MCF 10A (cell line): Measurements from ENCODE around the gene ARL8A. TPM values are rescaled to one million over a fixed set of nuclear protein-coding genes. Genes with fewer than 3 reads are reported as not detected.

ENCODE experiments used
- BruUV-seq: library from RNA; stranded (reverse); fragments of 400-500 nt; replicated peaks from 2 replicates; lab custom pipeline; 2021; lab: Mats Ljungman, UMichigan
- CTCF ChIA-PET: fragments of 300-600 bp; sonication (Branson Sonifier 250); formaldehyde crosslinking; extraction: SDS; loops from one replicate; lab custom pipeline; 2021; ENCODE audit warnings: antibody characterized with exemption, inconsistent platforms; lab: Yijun Ruan, JAX
- POLR2A ChIA-PET: fragments of 300-600, 350-650 bp; sonication (Branson Sonifier 250); formaldehyde crosslinking; extraction: SDS; loops from one replicate; lab custom pipeline; 2020; ENCODE audit warnings: antibody characterized with exemption, inconsistent platforms; lab: Yijun Ruan, JAX
- DNase-seq: peaks from one replicate; pipeline ENCODE4 v3.0.0-alpha.2; 2018; ENCODE audit not compliant: unreplicated experiment
- H3K27ac Mint-ChIP-seq: one replicate; pipeline ENCODE4 v1.8.0; 2022; ENCODE audit warnings: mild to moderate bottlenecking, low read depth, mixed read lengths; ENCODE audit not compliant: unreplicated experiment
- H3K27me3 Mint-ChIP-seq: one replicate; pipeline ENCODE4 v1.8.0; 2022; ENCODE audit warnings: mixed read lengths; ENCODE audit not compliant: insufficient read depth, unreplicated experiment
- H3K36me3 Mint-ChIP-seq: one replicate; pipeline ENCODE4 v1.8.0; 2022; ENCODE audit warnings: mild to moderate bottlenecking, moderate library complexity, mixed read lengths; ENCODE audit not compliant: insufficient read depth, unreplicated experiment
- H3K4me1 Mint-ChIP-seq: one replicate; pipeline ENCODE4 v1.8.0; 2022; ENCODE audit warnings: mixed read lengths; ENCODE audit not compliant: insufficient read depth, unreplicated experiment
- H3K4me3 Mint-ChIP-seq: one replicate; pipeline ENCODE4 v1.8.0; 2022; ENCODE audit warnings: mild to moderate bottlenecking, moderate library complexity, mixed read lengths; ENCODE audit not compliant: unreplicated experiment
- H3K9me3 Mint-ChIP-seq: one replicate; pipeline ENCODE4 v1.8.0; 2022; ENCODE audit warnings: mixed read lengths; ENCODE audit not compliant: unreplicated experiment
- CTCF ChIP-seq: fragments of 200-600 bp; IDR thresholded peaks from one replicate; pipeline ENCODE4 v1.8.0; 2022; ENCODE audit warnings: antibody characterized with exemption, mild to moderate bottlenecking; ENCODE audit not compliant: unreplicated experiment
- intact Hi-C: fragments of 100-400 bp; cut with micrococcal nuclease; formaldehyde crosslinking; loops from 2 replicates; pipeline ENCODE4 v1.14.1; 2022
- total RNA-seq: library from RNA; stranded (reverse); gene quantifications from 2 replicates; pipeline ENCODE4 v1.2.3, GENCODE V29; 2022

Gene ARL8A
- total RNA-seq, 1 experiment from 2014 or later: 94.8 TPM

- TF ChIP-seq CTCF: no peak
- Mint-ChIP-seq H3K27me3 (peaks cover 17% of the 10 kb centered on the region), H3K4me3 (no peak overlapping the region), H3K9me3 (no peaks in the 10 kb centered on the region), H3K4me1 (peaks cover 4% of the 10 kb centered on the region), H3K36me3 (peaks cover 6% of the 10 kb centered on the region), H3K27ac (no peak overlapping the region)
- ChIA-PET CTCF (interaction anchor here (0.6 to 28.8 kb wide), 7 partner anchors 7 to 274 kb away, joined by 3 to 1380 read pairs (median 10); partner anchors contain the start of genes ELF3 and GPR37L1), POLR2A (interaction anchor here (0.6 kb wide), 1 partner anchor 104 kb away, joined by 4 read pairs; no protein-coding TSS in a partner anchor)
- DNase-seq: no peak
- intact Hi-C loops: no loop called here
- BruUV-seq: no TSS peak
Measured at GRCh38 chr1:202127061-202127460, 17.5 kb downstream of the ARL8A start.

GRCh38 chr1:202126426-202126825 is 18.1 kb downstream of the ARL8A start:
- ChIA-PET POLR2A (interaction anchor here (1.1 kb wide), 1 partner anchor 126 kb away, joined by 3 read pairs; no protein-coding TSS in a partner anchor), CTCF (interaction anchor here (0.6 to 28.8 kb wide), 8 partner anchors 9 to 273 kb away, joined by 3 to 1380 read pairs (median 6); partner anchors contain the start of gene ELF3)
- H3K36me3 Mint-ChIP-seq: no peaks in the 10 kb centered on the region
- peaks cover 4% of the 10 kb centered on the region for H3K4me1 Mint-ChIP-seq
- DNase-seq: no peak
- H3K27ac Mint-ChIP-seq: no peak overlapping the region
- intact Hi-C loops: no loop called here
- H3K27me3 Mint-ChIP-seq: peaks cover 17% of the 10 kb centered on the region
- TF ChIP-seq CTCF: no peak
- no peaks in the 10 kb centered on the region for H3K9me3 Mint-ChIP-seq
- no TSS peak for BruUV-seq
- H3K4me3 Mint-ChIP-seq: no peak overlapping the region

GRCh38 chr1:202125611-202126010 is 18.9 kb downstream of the ARL8A start:
- Mint-ChIP-seq H3K9me3 (no peaks in the 10 kb centered on the region), H3K27ac (no peak overlapping the region), H3K27me3 (peaks cover 17% of the 10 kb centered on the region), H3K36me3 (no peaks in the 10 kb centered on the region), H3K4me1 (peaks cover 4% of the 10 kb centered on the region), H3K4me3 (no peak overlapping the region)
- intact Hi-C loops: no loop called here
- BruUV-seq: no TSS peak
- ChIA-PET CTCF (interaction anchor here (0.6 to 28.8 kb wide), 8 partner anchors 9 to 559 kb away, joined by 3 to 1380 read pairs (median 5); partner anchors contain the start of gene ELF3), POLR2A (interaction anchor here (1.1 kb wide), 1 partner anchor 125 kb away, joined by 3 read pairs; no protein-coding TSS in a partner anchor)
- TF ChIP-seq CTCF: no peak
- DNase-seq: no peak

- Mint-ChIP-seq H3K4me1 (no peaks in the 10 kb centered on the region), H3K27ac (no peak overlapping the region), H3K9me3 (no peaks in the 10 kb centered on the region), H3K27me3 (peaks cover 17% of the 10 kb centered on the region), H3K4me3 (no peak overlapping the region), H3K36me3 (no peaks in the 10 kb centered on the region)
- intact Hi-C loops: no loop called here
- no TSS peak for BruUV-seq
- no peak for TF ChIP-seq CTCF
- CTCF ChIA-PET: interaction anchor here (0.9 to 28.8 kb wide), 5 partner anchors 9 to 247 kb away, joined by 3 to 1380 read pairs (median 4); partner anchors contain the start of gene ELF3
- POLR2A ChIA-PET: interaction anchor here (0.9 to 1.7 kb wide), 3 partner anchors 16 to 126 kb away, joined by 3 to 4 read pairs (median 3); no protein-coding TSS in a partner anchor
- no peak for DNase-seq
Measured at GRCh38 chr1:202124142-202124541, 20.4 kb downstream of the ARL8A start.
